ENCODE measurements around the gene METTL25. TPM values are rescaled to one million over a fixed set of nuclear protein-coding genes. Genes with fewer than 3 reads are reported as not detected.

Gene METTL25
- total and polyA plus RNA-seq, 2 of the 8 experiments (the other 6 are each of a cell fraction or from before 2014, with no cell fraction given): 2.4 to 8.3 TPM

DNA sequence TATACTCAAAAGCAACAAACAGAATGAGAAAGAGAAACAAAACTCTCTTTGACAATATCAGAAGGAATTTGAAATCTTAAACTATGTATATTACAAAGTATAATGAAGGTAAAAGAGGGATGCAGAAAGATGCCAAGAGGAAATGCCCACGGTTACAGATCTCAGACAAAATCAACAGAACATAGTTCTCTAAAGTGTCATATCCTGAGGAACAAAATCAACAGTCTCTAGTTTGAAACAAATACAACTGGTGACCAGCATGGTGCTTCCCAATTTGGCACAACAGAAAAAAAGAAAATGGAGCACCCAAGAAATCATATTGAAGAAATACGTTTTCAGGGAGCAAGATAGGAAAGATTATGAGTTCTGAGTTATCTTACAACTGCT is 116.5 kb downstream of the METTL25 start:
- no peaks in the 10 kb centered on the region for H3K79me2 ChIP-seq (ENCODE audit: control insufficient read depth in 1 of 2, insufficient read depth in 2 of 2, low read length in 2 of 2)
- H2BK5ac ChIP-seq (ENCODE audit: low read depth, low read length): no peak overlapping the region
- no peak overlapping the region for H2BK120ac ChIP-seq (replicated peaks; ENCODE audit: low read depth, low read length)
- WGBS, 2 experiments (ENCODE audit: extremely low coverage in 1 of 2, insufficient coverage in 1 of 2, insufficient read length in 1 of 2, insufficient replicate concordance in 2 of 2, low coverage in 1 of 2, low lambda C conversion rate in 2 of 2, missing lambda C conversion rate in 1 of 2): 87% methylated on average over 2 of the region's 2 CpGs; no CpG with 5 or more reads in 1 of the 2 experiments
- no peak overlapping the region for H3K4ac ChIP-seq (replicated peaks; ENCODE audit: insufficient read length, low read depth, low read length)
- POLR2A ChIA-PET (ENCODE audit: partially characterized antibody): no interaction called here
- H3K36me3 ChIP-seq (ENCODE audit: control insufficient read depth in 2 of 4, insufficient read depth in 4 of 4, low read length in 3 of 4): no peaks in the 10 kb centered on the region
- CTCF ChIA-PET (ENCODE audit: partially characterized antibody): no interaction called here
- H3K9ac ChIP-seq (replicated peaks in 1 of 4; ENCODE audit: extremely low read depth in 1 of 4, low read depth in 3 of 4, low read length in 3 of 4): no peak overlapping the region
- no peak for TF ChIP-seq RAD21 (IDR thresholded peaks at IDR 0.05 in 1 of 2, conservative IDR thresholded peaks at IDR 0.05 in 1 of 2; ENCODE audit: low read depth in 2 of 2, low read length in 2 of 2)
- no peak for TF ChIP-seq SUZ12 (IDR thresholded peaks at IDR 0.05; ENCODE audit: low read length)
- TF ChIP-seq CHD2 (IDR thresholded peaks at IDR 0.05; ENCODE audit: low read length): no peak
- TF ChIP-seq, protein P1, sequence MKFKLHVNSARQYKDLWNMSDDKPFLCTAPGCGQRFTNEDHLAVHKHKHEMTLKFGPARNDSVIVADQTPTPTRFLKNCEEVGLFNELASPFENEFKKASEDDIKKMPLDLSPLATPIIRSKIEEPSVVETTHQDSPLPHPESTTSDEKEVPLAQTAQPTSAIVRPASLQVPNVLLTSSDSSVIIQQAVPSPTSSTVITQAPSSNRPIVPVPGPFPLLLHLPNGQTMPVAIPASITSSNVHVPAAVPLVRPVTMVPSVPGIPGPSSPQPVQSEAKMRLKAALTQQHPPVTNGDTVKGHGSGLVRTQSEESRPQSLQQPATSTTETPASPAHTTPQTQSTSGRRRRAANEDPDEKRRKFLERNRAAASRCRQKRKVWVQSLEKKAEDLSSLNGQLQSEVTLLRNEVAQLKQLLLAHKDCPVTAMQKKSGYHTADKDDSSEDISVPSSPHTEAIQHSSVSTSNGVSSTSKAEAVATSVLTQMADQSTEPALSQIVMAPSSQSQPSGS (IDR thresholded peaks at IDR 0.05; ENCODE audit: low read length): no peak
- TF ChIP-seq TEAD4 (IDR thresholded peaks at IDR 0.05; ENCODE audit: low read depth, low read length): no peak
- H3K23ac ChIP-seq (ENCODE audit: insufficient read length): no peak overlapping the region
- H4K20me1 ChIP-seq (replicated peaks in 1 of 2; ENCODE audit: control insufficient read depth in 1 of 2, insufficient read depth in 2 of 2, low read length in 2 of 2): no peaks in the 10 kb centered on the region
- no peak for FAIRE-seq
- no peaks in the 10 kb centered on the region; a peak in 1 of 7 replicates for H3K4me1 ChIP-seq (replicated peaks in 1 of 4; ENCODE audit: control insufficient read depth in 3 of 4, insufficient read depth in 4 of 4, low read length in 3 of 4)
- no peak overlapping the region for H2BK12ac ChIP-seq (ENCODE audit: low read depth, low read length)
- no peak overlapping the region for H4K8ac ChIP-seq (ENCODE audit: extremely low read depth, insufficient read depth, low read length)
- no peak overlapping the region for H3K4me2 ChIP-seq (ENCODE audit: insufficient read depth in 1 of 2, low read depth in 2 of 2, low read length in 2 of 2)
- no peak overlapping the region for H3K14ac ChIP-seq (ENCODE audit: insufficient read length)
- no peak overlapping the region for H3K56ac ChIP-seq (replicated peaks; ENCODE audit: insufficient read length, low read depth, low read length)
- H3K9me3 ChIP-seq (ENCODE audit: insufficient read depth in 2 of 2, low read depth in 1 of 2, low read length in 1 of 2): no peaks in the 10 kb centered on the region
- H3K79me1 ChIP-seq (ENCODE audit: low read depth, low read length): no peaks in the 10 kb centered on the region
- no peak overlapping the region for H2AFZ ChIP-seq (ENCODE audit: low read length)
- no peak overlapping the region for H2BK20ac ChIP-seq (ENCODE audit: low read length)
- H4K5ac ChIP-seq (ENCODE audit: insufficient read length, low read depth, low read length): no peak overlapping the region
- no peak overlapping the region for H4K91ac ChIP-seq (replicated peaks; ENCODE audit: insufficient read length, low read length)
- H3K18ac ChIP-seq (ENCODE audit: extremely low read depth, low read length): no peak overlapping the region
- no peak overlapping the region for H2BK15ac ChIP-seq (ENCODE audit: low read length)
- H2AK5ac ChIP-seq (ENCODE audit: low read depth, low read length): no peak overlapping the region
- no peak for DNase-seq (ENCODE audit: low read depth in 1 of 2, low spot score in 2 of 2)
- H3K27ac ChIP-seq (ENCODE audit: low read depth, low read length): no peak overlapping the region
- H3K4me3 ChIP-seq (ENCODE audit: extremely low read depth in 1 of 4, insufficient read depth in 2 of 4, low read depth in 3 of 4, low read length in 4 of 4): no peak overlapping the region
- no peaks in the 10 kb centered on the region for H3K27me3 ChIP-seq (replicated peaks in 1 of 4; ENCODE audit: control insufficient read depth in 3 of 4, extremely low read depth in 1 of 4, insufficient read depth in 3 of 4, low read length in 3 of 4)
- H3K23me2 ChIP-seq (ENCODE audit: low read depth, low read length): no peaks in the 10 kb centered on the region
